ENCODE results near the gene GTF3C5.
"Not testable (repeated sequence)": the region's sequence is repeated elsewhere in the genome, so short reads cannot be mapped to it uniquely, and the experiment has no call there.

GTF3C5 gene

DNA sequence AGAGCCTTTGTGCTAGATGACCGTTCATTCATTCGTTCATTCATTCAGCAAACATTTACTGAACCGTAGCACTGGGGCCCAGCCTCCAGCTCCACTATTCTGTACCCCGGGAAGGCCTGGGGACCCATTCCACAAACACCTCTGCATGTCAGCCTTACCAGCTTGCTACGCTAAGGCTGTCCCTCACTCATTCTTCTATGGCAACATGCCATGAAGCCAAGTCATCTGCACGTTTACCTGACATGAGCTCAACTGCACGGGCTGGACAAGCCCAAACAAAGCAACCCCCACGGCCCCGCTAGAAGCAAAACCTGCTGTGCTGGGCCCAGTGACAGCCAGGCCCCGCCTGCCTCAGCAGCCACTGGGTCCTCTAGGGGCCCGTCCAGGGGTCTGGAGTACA lies 37.0 kb downstream of the GTF3C5 start:
- no peak overlapping the region for H3K4me3 ChIP-seq (ENCODE audit: low read length, poor library complexity, severe bottlenecking)
- H3K36me3 ChIP-seq (ENCODE audit: insufficient read depth, low read length) = no peaks in the 10 kb centered on the region
- no peak overlapping the region for H3K9ac ChIP-seq (ENCODE audit: low read depth, low read length, poor library complexity, severe bottlenecking)
- TF ChIP-seq EZH2phosphoT487 (IDR thresholded peaks at IDR 0.05; ENCODE audit: borderline replicate concordance) (no peak), CTCF (conservative IDR thresholded peaks at IDR 0.05; ENCODE audit: low read length) (no peak)
- H3K4me2 ChIP-seq (ENCODE audit: low read depth, low read length, poor library complexity, severe bottlenecking) = no peak overlapping the region
- no peak overlapping the region for H2AFZ ChIP-seq (ENCODE audit: low read length)
- no peaks in the 10 kb centered on the region for H3K79me2 ChIP-seq (ENCODE audit: insufficient read depth, low read length)
- H4K20me1 ChIP-seq (ENCODE audit: insufficient read depth, low read length, poor library complexity, severe bottlenecking) = no peaks in the 10 kb centered on the region
- peaks cover 14% of the 10 kb centered on the region for H3K4me1 ChIP-seq (ENCODE audit: insufficient read depth, low read length, poor library complexity, severe bottlenecking)
- no peaks in the 10 kb centered on the region for H3K27me3 ChIP-seq (ENCODE audit: insufficient read depth, low read length, poor library complexity, severe bottlenecking)
- H3F3A ChIP-seq (ENCODE audit: low read depth) = no peaks in the 10 kb centered on the region
- H3K9me3 ChIP-seq (ENCODE audit: insufficient read depth, low read depth, low read length) = no peaks in the 10 kb centered on the region
- no peaks in the 10 kb centered on the region for H3K9me2 ChIP-seq (replicated peaks; ENCODE audit: low read depth, low read length)

- H2AFZ ChIP-seq (ENCODE audit: low read length); H3K9ac ChIP-seq (ENCODE audit: low read depth, low read length, poor library complexity, severe bottlenecking); H3K9me3 ChIP-seq (ENCODE audit: insufficient read depth, low read depth, low read length); H4K20me1 ChIP-seq (ENCODE audit: insufficient read depth, low read length, poor library complexity, severe bottlenecking); H3K36me3 ChIP-seq (ENCODE audit: insufficient read depth, low read length); H3K79me2 ChIP-seq (ENCODE audit: insufficient read depth, low read length); H3K4me3 ChIP-seq (ENCODE audit: low read length, poor library complexity, severe bottlenecking); H3F3A ChIP-seq (ENCODE audit: low read depth); H3K4me1 ChIP-seq (ENCODE audit: insufficient read depth, low read length, poor library complexity, severe bottlenecking); H3K27me3 ChIP-seq (ENCODE audit: insufficient read depth, low read length, poor library complexity, severe bottlenecking); H3K9me2 ChIP-seq (replicated peaks; ENCODE audit: low read depth, low read length); H3K4me2 ChIP-seq (ENCODE audit: low read depth, low read length, poor library complexity, severe bottlenecking): not testable (repeated sequence)
These were observed 37.6 kb downstream of the GTF3C5 start for GRCh38 chr9:133068431-133068830.

DNA sequence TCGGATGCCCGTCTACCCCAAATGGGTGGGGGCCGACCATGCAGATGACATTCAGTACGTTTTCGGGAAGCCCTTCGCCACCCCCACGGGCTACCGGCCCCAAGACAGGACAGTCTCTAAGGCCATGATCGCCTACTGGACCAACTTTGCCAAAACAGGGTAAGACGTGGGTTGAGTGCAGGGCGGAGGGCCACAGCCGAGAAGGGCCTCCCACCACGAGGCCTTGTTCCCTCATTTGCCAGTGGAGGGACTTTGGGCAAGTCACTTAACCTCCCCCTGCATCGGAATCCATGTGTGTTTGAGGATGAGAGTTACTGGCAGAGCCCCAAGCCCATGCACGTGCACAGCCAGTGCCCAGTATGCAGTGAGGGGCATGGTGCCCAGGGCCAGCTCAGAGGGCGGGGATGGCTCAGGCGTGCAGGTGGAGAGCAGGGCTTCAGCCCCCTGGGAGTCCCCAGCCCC lies 39.7 kb downstream of the GTF3C5 start:
- not testable (repeated sequence) for H3K9me2 ChIP-seq (replicated peaks; ENCODE audit: low read depth, low read length); H3F3A ChIP-seq (ENCODE audit: low read depth); H3K4me1 ChIP-seq (ENCODE audit: insufficient read depth, low read length, poor library complexity, severe bottlenecking); H3K9ac ChIP-seq (ENCODE audit: low read depth, low read length, poor library complexity, severe bottlenecking); H3K4me3 ChIP-seq (ENCODE audit: low read length, poor library complexity, severe bottlenecking); H3K27me3 ChIP-seq (ENCODE audit: insufficient read depth, low read length, poor library complexity, severe bottlenecking); H2AFZ ChIP-seq (ENCODE audit: low read length); H3K9me3 ChIP-seq (ENCODE audit: insufficient read depth, low read depth, low read length); H3K36me3 ChIP-seq (ENCODE audit: insufficient read depth, low read length); H3K4me2 ChIP-seq (ENCODE audit: low read depth, low read length, poor library complexity, severe bottlenecking); H3K79me2 ChIP-seq (ENCODE audit: insufficient read depth, low read length); H4K20me1 ChIP-seq (ENCODE audit: insufficient read depth, low read length, poor library complexity, severe bottlenecking)

DNA sequence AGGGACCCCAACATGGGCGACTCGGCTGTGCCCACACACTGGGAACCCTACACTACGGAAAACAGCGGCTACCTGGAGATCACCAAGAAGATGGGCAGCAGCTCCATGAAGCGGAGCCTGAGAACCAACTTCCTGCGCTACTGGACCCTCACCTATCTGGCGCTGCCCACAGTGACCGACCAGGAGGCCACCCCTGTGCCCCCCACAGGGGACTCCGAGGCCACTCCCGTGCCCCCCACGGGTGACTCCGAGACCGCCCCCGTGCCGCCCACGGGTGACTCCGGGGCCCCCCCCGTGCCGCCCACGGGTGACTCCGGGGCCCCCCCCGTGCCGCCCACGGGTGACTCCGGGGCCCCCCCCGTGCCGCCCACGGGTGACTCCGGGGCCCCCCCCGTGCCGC lies 40.2 kb downstream of the GTF3C5 start:
- not testable (repeated sequence) for H3K9me2 ChIP-seq (replicated peaks; ENCODE audit: low read depth, low read length); H2AFZ ChIP-seq (ENCODE audit: low read length); H3K27me3 ChIP-seq (ENCODE audit: insufficient read depth, low read length, poor library complexity, severe bottlenecking); H3K4me3 ChIP-seq (ENCODE audit: low read length, poor library complexity, severe bottlenecking); H3K9ac ChIP-seq (ENCODE audit: low read depth, low read length, poor library complexity, severe bottlenecking); H3K4me1 ChIP-seq (ENCODE audit: insufficient read depth, low read length, poor library complexity, severe bottlenecking); H4K20me1 ChIP-seq (ENCODE audit: insufficient read depth, low read length, poor library complexity, severe bottlenecking); H3K79me2 ChIP-seq (ENCODE audit: insufficient read depth, low read length); H3K36me3 ChIP-seq (ENCODE audit: insufficient read depth, low read length); H3K9me3 ChIP-seq (ENCODE audit: insufficient read depth, low read depth, low read length); H3K4me2 ChIP-seq (ENCODE audit: low read depth, low read length, poor library complexity, severe bottlenecking); H3F3A ChIP-seq (ENCODE audit: low read depth)

Measured in Loucy (cell line).